Esophagus muscularis mucosa (tissue), 4 donors: ENCODE data around the gene DCLRE1C.

Source experiments
- CTCF ChIP-seq, 3 experiments: fragments of 200-600 bp in 2 of 3; fragments of 450-650 bp in 1 of 3; sonication (generic) in 2 of 3; IDR thresholded peaks; one replicate each; pipeline ENCODE4 v1.5.1; 2017 to 2019; ENCODE audit warnings: antibody characterized with exemption in 3 of 3, mild to moderate bottlenecking in 2 of 3, moderate library complexity in 1 of 3
- EP300 ChIP-seq: sonication (generic); formaldehyde crosslinking; IDR thresholded peaks from one replicate; pipeline ENCODE4 v1.6.1; 2017; ENCODE audit warnings: antibody characterized with exemption
- POLR2A ChIP-seq: fragments of 450-650 bp; IDR thresholded peaks from one replicate; pipeline ENCODE4 v1.6.1; 2017; ENCODE audit warnings: antibody characterized with exemption, moderate library complexity, mild to moderate bottlenecking, low read depth

DNA sequence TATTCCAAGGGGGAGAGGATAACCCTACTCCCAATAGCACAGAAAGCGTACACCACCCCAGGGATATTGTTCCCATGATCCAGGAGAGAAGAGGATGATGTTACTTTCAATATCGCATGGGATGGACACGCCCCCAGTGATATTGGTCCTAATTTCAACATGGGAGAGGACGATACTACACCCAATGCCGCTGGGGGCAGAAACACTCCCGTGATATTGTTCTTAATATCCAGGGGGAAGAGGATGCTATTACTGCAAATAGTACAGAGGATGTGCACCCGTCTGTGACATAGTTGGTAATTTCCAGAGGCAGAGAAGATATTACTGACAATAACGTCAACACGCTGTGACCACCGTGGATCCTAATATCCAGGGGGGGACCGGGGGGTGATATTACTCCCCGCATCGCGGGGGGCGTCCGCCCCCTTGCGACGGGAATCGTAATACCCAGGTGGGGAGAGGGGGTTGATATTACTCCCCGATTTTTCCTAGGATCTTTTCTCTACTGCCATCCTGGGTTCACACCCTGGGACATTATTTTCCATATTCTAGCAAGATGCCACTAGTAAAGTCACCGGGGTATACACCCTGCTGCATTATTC, 21.9 kb upstream of the DCLRE1C start:
- TF ChIP-seq POLR2A (no peak), EP300 (no peak), CTCF (IDR thresholded peaks at IDR 0.05) (peak in 1 of 3 experiments; percentile 16)
